GM12878 (cell line): ENCODE data around the gene BMAL1. TPM values are rescaled to one million over a fixed set of nuclear protein-coding genes. Genes with fewer than 3 reads are reported as not detected.

Experiments used
- ATAC-seq: fragments of 200-7000 bp; cut with Tn5 transposase; 3 replicates; pipeline ENCODE4 v1.9.1; 2020; ENCODE audit warnings: mild to moderate bottlenecking, moderate library complexity
- BruUV-seq: library from RNA; stranded (reverse); fragments of 400-500 nt; replicated peaks from 2 replicates; lab custom pipeline; 2021; lab: Mats Ljungman, UMichigan
- CTCF ChIA-PET: fragments of 300-600 bp; sonication (Branson Sonifier 250); formaldehyde crosslinking; extraction: SDS; loops from one replicate; lab custom pipeline; 2021; ENCODE audit warnings: inconsistent platforms; lab: Yijun Ruan, JAX
- POLR2A ChIA-PET: fragments of 350-600 bp; formaldehyde crosslinking; extraction: SDS; loops from one replicate; lab custom pipeline; 2021; ENCODE audit warnings: inconsistent platforms; lab: Charles Lee
- RAD21 ChIA-PET: fragments of 300-600 bp; sonication (Branson Sonifier 250); formaldehyde crosslinking; loops from one replicate; lab custom pipeline; 2023; ENCODE audit warnings: antibody characterized with exemption; ENCODE audit not compliant: unreplicated experiment; lab: Charles Lee
- SMC1A ChIA-PET: fragments of 300-600 bp; sonication (Branson Sonifier 250); formaldehyde crosslinking; loops from one replicate; lab custom pipeline; 2023; ENCODE audit not compliant: unreplicated experiment, uncharacterized antibody; lab: Charles Lee
- DNase-seq: peaks from one replicate; pipeline ENCODE4 v3.0.0-alpha.2; 2011; ENCODE audit warnings: low read depth, low spot score
- FAIRE-seq: peaks from 3 replicates; lab custom pipeline; 2011; peaks lifted over from hg19 to GRCh38; lab: Jason Lieb, UNC
- H2AFZ ChIP-seq: 2 replicates; pipeline ENCODE4 v1.6.0; 2011; ENCODE audit warnings: low read depth, low read length, control low read depth; ENCODE audit not compliant: control insufficient read depth
- H3K27ac ChIP-seq: 2 replicates; pipeline ENCODE4 v1.5.1; 2011; ENCODE audit warnings: control low read depth; ENCODE audit not compliant: control insufficient read depth, insufficient read depth
- H3K27me3 ChIP-seq, 2 experiments: replicated peaks in 1 of 2; 2 replicates each; pipeline versions ENCODE4 v1.6.0 to v1.6.1; 2011; ENCODE audit warnings: low read length in 1 of 2; ENCODE audit not compliant: control insufficient read depth in 2 of 2, insufficient read depth in 2 of 2
- H3K36me3 ChIP-seq, 2 experiments: 2 replicates each; pipeline ENCODE4 v1.5.1; 2011; ENCODE audit warnings: low read length in 1 of 2; ENCODE audit not compliant: control insufficient read depth in 2 of 2, insufficient read depth in 2 of 2
- H3K4me1 ChIP-seq: 2 replicates; pipeline ENCODE4 v1.6.1; 2011; ENCODE audit warnings: mild to moderate bottlenecking, low read length, moderate library complexity, mixed read lengths; ENCODE audit not compliant: control insufficient read depth, insufficient read depth
- H3K4me2 ChIP-seq: 2 replicates; pipeline ENCODE4 v1.6.0; 2011; ENCODE audit warnings: control low read depth; ENCODE audit not compliant: control insufficient read depth, insufficient read depth
- H3K4me3 ChIP-seq: fragments of 200-600 bp; sonication (generic); 2 replicates; pipeline ENCODE4 v1.5.1; 2016
- H3K79me2 ChIP-seq: 2 replicates; pipeline ENCODE4 v1.6.0; 2011; ENCODE audit warnings: low read length; ENCODE audit not compliant: control insufficient read depth, insufficient read depth
- H3K9ac ChIP-seq: 2 replicates; pipeline ENCODE4 v1.8.0; 2011; ENCODE audit warnings: low read length, control low read depth, mixed read lengths; ENCODE audit not compliant: control insufficient read depth, insufficient read depth
- H3K9me3 ChIP-seq: replicated peaks from 3 replicates; pipeline ENCODE4 v1.5.1; 2011; ENCODE audit warnings: mild to moderate bottlenecking, low read length; ENCODE audit not compliant: control insufficient read depth, insufficient read depth
- H4K20me1 ChIP-seq: 2 replicates; pipeline ENCODE4 v1.6.0; 2011; ENCODE audit not compliant: control insufficient read depth, insufficient read depth
- CTCF ChIP-seq, 3 experiments: IDR thresholded peaks in 2 of 3; conservative IDR thresholded peaks in 1 of 3; 2 replicates each; pipeline ENCODE4 v1.5.1; 2011; ENCODE audit warnings: low read depth in 3 of 3, low read length in 3 of 3, mild to moderate bottlenecking in 3 of 3, control low read depth in 2 of 3, moderate library complexity in 2 of 3, inconsistent platforms in 1 of 3, mixed read lengths in 1 of 3; ENCODE audit not compliant: control insufficient read depth in 2 of 3, insufficient read depth in 1 of 3; ENCODE audit errors: extremely low read depth in 1 of 3
- FOXK2 ChIP-seq: fragments of 450-650 bp; IDR thresholded peaks from 2 replicates; pipeline ENCODE4 v1.6.1; 2017; ENCODE audit warnings: mild to moderate bottlenecking, moderate library complexity
- MYB ChIP-seq: fragments of 150-350 bp; IDR thresholded peaks from 2 replicates; pipeline ENCODE4 v1.6.1; 2014; ENCODE audit warnings: mild to moderate bottlenecking, low read depth, low read length, borderline replicate concordance
- SP1 ChIP-seq: IDR thresholded peaks from one replicate; pipeline ENCODE4 v1.6.1; 2011; ENCODE audit warnings: low read depth, low read length
- SREBF2 ChIP-seq: IDR thresholded peaks from 2 replicates; pipeline ENCODE4 v1.6.1; 2012; ENCODE audit warnings: mild to moderate bottlenecking, low read length
- WRNIP1 ChIP-seq: IDR thresholded peaks from 2 replicates; pipeline ENCODE4 v1.6.1; 2011; ENCODE audit warnings: low read depth, low read length, improper control_type of control experiment, borderline replicate concordance
- ZBTB33 ChIP-seq: fragments of 450-650 bp; IDR thresholded peaks from 2 replicates; pipeline ENCODE4 v1.6.1; 2017; ENCODE audit warnings: mild to moderate bottlenecking
- WGBS: methylation state at CpG from one replicate; pipeline ENCODE4 v1.1.6; 2016; ENCODE audit warnings: low lambda C conversion rate; ENCODE audit not compliant: insufficient replicate concordance, insufficient coverage; ENCODE audit errors: missing lambda C conversion rate; 5-methylcytosine and 5-hydroxymethylcytosine counted together
- in situ Hi-C: fragments of 300-500 bp; cut with MboI; formaldehyde crosslinking; loops from 9 replicates; pipeline ENCODE4 v1.14.3; 2018; ENCODE audit warnings: mixed read lengths
- intact Hi-C: fragments of 100-400 bp; cut with micrococcal nuclease; formaldehyde crosslinking; loops from one replicate; pipeline ENCODE4 v1.14.2; 2022; ENCODE audit not compliant: unreplicated experiment
- polyA plus RNA-seq, 11 experiments: library from polyadenylated mRNA; depleted of rRNA in 4 of 11; unstranded in 6 of 11; stranded (reverse) in 5 of 11; fragments of >200 nt; fragmentation: Nextera tagmentation in 4 of 11; fragmentation: Illumina TruSeq in 1 of 11; extraction: Ambion mirVana in 4 of 11; extraction: Trizol in 1 of 11; gene quantifications; 1 replicate in 1 of 11; 2 replicates in 10 of 11; pipeline versions ENCODE4 v1.2.1 to v1.2.3, GENCODE V29; 2011 to 2016; ENCODE audit warnings: inconsistent platforms in 2 of 11, missing spikeins in 2 of 11, low read depth in 1 of 11
- total RNA-seq, 4 experiments: library from RNA; depleted of rRNA in 3 of 4; stranded (reverse); fragments of >200 nt in 3 of 4; fragmentation: Illumina TruSeq in 1 of 4; extraction: Trizol in 1 of 4; gene quantifications; 2 replicates each; pipeline versions ENCODE4 v1.2.1 to v1.2.3, GENCODE V29; 2013 to 2021

Gene BMAL1
- total and polyA plus RNA-seq, 10 of the 15 experiments (the other 5 are each of a cell fraction or from before 2014, with no cell fraction given) = 3.5 to 40.6 (median 13.6) TPM

GRCh38 chr11:13354335-13354734 lies 76.7 kb downstream of the BMAL1 start:
- WGBS = 69% methylated on average over 6 of the region's 6 CpGs
- H4K20me1 ChIP-seq = no peaks in the 10 kb centered on the region
- RAD21 ChIA-PET = no interaction called here
- H3K79me2 ChIP-seq = no peaks in the 10 kb centered on the region
- peaks cover 11 to 20% of the 10 kb centered on the region in 2 experiments for H3K36me3 ChIP-seq
- ATAC-seq (peak; percentile 22; the same call in 2 of the 3 replicates), FAIRE-seq (peak; percentile 7), DNase-seq (no peak)
- H3K4me1 ChIP-seq = no peaks in the 10 kb centered on the region
- POLR2A ChIA-PET = interaction anchor here (0.8 kb wide), 1 partner anchor 36 kb away, joined by 3 read pairs; no protein-coding TSS in a partner anchor
- H2AFZ ChIP-seq = no peak overlapping the region
- no TSS peak for BruUV-seq
- H3K27me3 ChIP-seq = no peaks in the 10 kb centered on the region
- no peaks in the 10 kb centered on the region for H3K9me3 ChIP-seq
- intact Hi-C loops = no loop called here
- SMC1A ChIA-PET = interaction anchor here (0.6 to 1.8 kb wide), 3 partner anchors 10 to 117 kb away, joined by 3 to 7 read pairs (median 3); no protein-coding TSS in a partner anchor
- H3K4me3 ChIP-seq = no peak overlapping the region
- CTCF ChIA-PET = interaction anchor here (0.7 to 2.5 kb wide), 12 partner anchors 9 to 981 kb away, joined by 3 to 12 read pairs (median 3); no protein-coding TSS in a partner anchor
- no peak for TF ChIP-seq FOXK2
- TF ChIP-seq WRNIP1 = no peak
- TF ChIP-seq ZBTB33 = no peak
- TF ChIP-seq MYB = no peak
- no peak for TF ChIP-seq SREBF2
- peak; percentile 23 to 30 (median 29); a peak in 4 of 6 replicates for TF ChIP-seq CTCF (IDR thresholded peaks at IDR 0.05 in 2 of 3, conservative IDR thresholded peaks at IDR 0.05 in 1 of 3; ENCODE audit: control insufficient read depth in 2 of 3, extremely low read depth in 1 of 3, insufficient read depth in 1 of 3, low read depth in 3 of 3, low read length in 3 of 3)
- no peak for TF ChIP-seq SP1
- H3K27ac ChIP-seq = no peak overlapping the region
- in situ Hi-C loops = no loop called here
- H3K9ac ChIP-seq = no peak overlapping the region
- H3K4me2 ChIP-seq = no peak overlapping the region
